Uterus (tissue), 2 donors: ENCODE results near the gene UVSSA.

ENCODE experiments used
- CTCF ChIP-seq, 4 experiments: fragments of 200-600 bp in 2 of 4; fragments of 450-650 bp in 2 of 4; sonication (generic) in 2 of 4; IDR thresholded peaks; one replicate each; pipeline ENCODE4 v1.5.1; 2016 to 2019; ENCODE audit warnings: antibody characterized with exemption in 4 of 4, mild to moderate bottlenecking in 2 of 4, moderate library complexity in 1 of 4
- POLR2A ChIP-seq, 2 donors: fragments of 450-650 bp; IDR thresholded peaks; one replicate each; pipeline ENCODE4 v1.6.1; 2016; ENCODE audit warnings: antibody characterized with exemption in 2 of 2, mild to moderate bottlenecking in 1 of 2, moderate library complexity in 1 of 2

DNA sequence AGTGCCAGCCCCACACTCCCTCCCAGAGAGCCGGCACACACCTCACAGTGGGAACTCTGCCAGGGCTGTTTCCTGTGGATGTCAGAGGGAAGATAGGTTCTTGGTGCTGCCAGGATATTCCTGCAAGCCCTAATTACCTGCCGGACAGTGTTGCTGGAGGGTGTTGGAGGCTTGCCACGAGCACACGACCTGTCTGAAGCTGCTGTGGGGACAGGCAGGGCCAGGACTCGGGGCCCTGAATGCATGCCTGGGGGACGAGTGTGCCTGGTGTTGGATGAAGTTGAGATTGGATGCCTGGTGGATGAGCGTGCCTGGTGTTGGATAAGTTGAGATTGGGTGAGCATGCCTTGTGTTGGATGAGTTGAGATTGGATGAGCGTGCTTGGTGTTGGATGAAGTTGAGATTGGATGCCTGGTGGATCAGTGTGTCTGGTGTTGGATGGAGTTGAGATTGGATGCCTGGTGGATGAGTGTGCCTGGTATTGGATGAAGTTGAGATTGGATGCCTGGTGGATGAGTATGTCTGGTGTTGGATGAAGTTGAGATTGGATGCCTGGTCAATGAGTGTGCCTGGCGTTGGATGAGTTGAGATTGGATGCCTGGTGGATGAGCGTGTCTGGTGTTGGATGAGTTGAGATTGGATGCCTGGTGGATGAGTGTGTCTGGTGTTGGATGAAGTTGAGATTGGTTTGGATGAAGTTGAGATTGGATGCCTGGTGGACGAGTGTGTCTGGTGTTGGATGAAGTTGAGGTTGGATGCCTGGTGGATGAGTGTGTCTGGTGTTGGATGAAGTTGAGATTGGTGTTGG, 23.2 kb upstream of the UVSSA start:
- no peak for TF ChIP-seq CTCF (IDR thresholded peaks at IDR 0.05)
- TF ChIP-seq POLR2A (IDR thresholded peaks at IDR 0.05) = no peak
